Liver (tissue), 9 donors: ENCODE data around the gene HSFX2. TPM values are rescaled to one million over a fixed set of nuclear protein-coding genes. Genes with fewer than 3 reads are reported as not detected.
A peak's percentile ranks its signal among the peaks of the same experiment; 100 is the strongest.
"Not testable (repeated sequence)": the region's sequence is repeated elsewhere in the genome, so short reads cannot be mapped to it uniquely, and the experiment has no call there.

ENCODE experiments used
- DNase-seq: peaks from one replicate; pipeline ENCODE4 v3.0.0-alpha.2; 2017; ENCODE audit warnings: low spot score
- H3K27ac ChIP-seq, 2 donors: one replicate each; pipeline ENCODE4 v1.7.0; 2013; ENCODE audit warnings: inconsistent platforms in 2 of 2, low read length in 2 of 2, control low read depth in 1 of 2, low read depth in 1 of 2, mild to moderate bottlenecking in 1 of 2
- H3K27me3 ChIP-seq, 4 donors: one replicate each; pipeline versions ENCODE4 v1.6.1 to v1.7.0; 2013; ENCODE audit warnings: low read length in 3 of 4, inconsistent platforms in 1 of 4, mild to moderate bottlenecking in 1 of 4, moderate library complexity in 1 of 4; ENCODE audit not compliant: control insufficient read depth in 4 of 4, insufficient read depth in 4 of 4
- H3K36me3 ChIP-seq, 4 donors: one replicate each; pipeline versions ENCODE4 v1.6.1 to v1.7.0; 2013; ENCODE audit warnings: low read length in 3 of 4, mild to moderate bottlenecking in 3 of 4, low read depth in 1 of 4, moderate library complexity in 1 of 4; ENCODE audit not compliant: control insufficient read depth in 4 of 4, insufficient read depth in 3 of 4
- H3K4me1 ChIP-seq, 4 donors: one replicate each; pipeline versions ENCODE4 v1.6.1 to v1.7.0; 2013; ENCODE audit warnings: low read length in 3 of 4, mild to moderate bottlenecking in 3 of 4, moderate library complexity in 1 of 4; ENCODE audit not compliant: control insufficient read depth in 4 of 4, insufficient read depth in 4 of 4
- H3K4me3 ChIP-seq, 3 donors: one replicate each; pipeline versions ENCODE4 v1.6.1 to v1.7.0; 2013; ENCODE audit warnings: low read length in 3 of 3, control low read depth in 1 of 3, low read depth in 1 of 3, mild to moderate bottlenecking in 1 of 3
- H3K9ac ChIP-seq, 2 donors: one replicate each; pipeline ENCODE4 v1.7.0; 2013; ENCODE audit warnings: low read length in 2 of 2, mild to moderate bottlenecking in 2 of 2, moderate library complexity in 2 of 2, control low read depth in 1 of 2, low read depth in 1 of 2
- H3K9me3 ChIP-seq, 4 donors: one replicate each; pipeline versions ENCODE4 v1.6.1 to v1.7.0; 2013; ENCODE audit warnings: low read length in 3 of 4; ENCODE audit not compliant: control insufficient read depth in 4 of 4
- CTCF ChIP-seq: fragments of 150-350 bp; IDR thresholded peaks from 2 replicates; pipeline ENCODE4 v1.5.1; 2017; ENCODE audit warnings: improper control_type of control experiment, low read depth, low read length; ENCODE audit not compliant: missing input control
- EGR1 ChIP-seq, 2 donors: IDR thresholded peaks; 2 replicates each; pipeline ENCODE4 v1.6.1; 2016 to 2018; ENCODE audit warnings: antibody characterized with exemption in 2 of 2, low read depth in 2 of 2
- FOXA1 ChIP-seq: IDR thresholded peaks from 2 replicates; pipeline ENCODE4 v1.6.1; 2016; ENCODE audit warnings: antibody characterized with exemption
- FOXA2 ChIP-seq: IDR thresholded peaks from 2 replicates; pipeline ENCODE4 v1.6.1; 2016; ENCODE audit warnings: antibody characterized with exemption
- HNF4A ChIP-seq, 2 donors: conservative IDR thresholded peaks; 2 replicates each; pipeline ENCODE4 v1.6.1; 2016; ENCODE audit warnings: antibody characterized with exemption in 2 of 2, mild to moderate bottlenecking in 2 of 2
- HNF4G ChIP-seq: IDR thresholded peaks from 2 replicates; pipeline ENCODE4 v1.6.1; 2016; ENCODE audit warnings: antibody characterized with exemption
- JUND ChIP-seq, 2 donors: IDR thresholded peaks; 2 replicates each; pipeline ENCODE4 v1.6.1; 2016; ENCODE audit warnings: antibody characterized with exemption in 2 of 2
- NR2F2 ChIP-seq: IDR thresholded peaks from 2 replicates; pipeline ENCODE4 v1.6.1; 2016; ENCODE audit warnings: antibody characterized with exemption
- RAD21 ChIP-seq, 2 donors: IDR thresholded peaks; 2 replicates each; pipeline ENCODE4 v1.6.1; 2016; ENCODE audit warnings: antibody characterized with exemption in 2 of 2, mild to moderate bottlenecking in 2 of 2
- RXRA ChIP-seq, 2 donors: IDR thresholded peaks; 2 replicates each; pipeline ENCODE4 v1.6.1; 2017 to 2018; ENCODE audit warnings: antibody characterized with exemption in 2 of 2, mild to moderate bottlenecking in 1 of 2
- SP1 ChIP-seq: IDR thresholded peaks from 2 replicates; pipeline ENCODE4 v1.6.1; 2018; ENCODE audit warnings: antibody characterized with exemption, mild to moderate bottlenecking
- TAF1 ChIP-seq: conservative IDR thresholded peaks from 2 replicates; pipeline ENCODE4 v1.6.1; 2016; ENCODE audit warnings: antibody characterized with exemption, mild to moderate bottlenecking
- YY1 ChIP-seq: IDR thresholded peaks from 2 replicates; pipeline ENCODE4 v1.6.1; 2016; ENCODE audit warnings: antibody characterized with exemption, mild to moderate bottlenecking
- ZBTB33 ChIP-seq: IDR thresholded peaks from 2 replicates; pipeline ENCODE4 v1.6.1; 2016; ENCODE audit warnings: antibody characterized with exemption
- WGBS: extraction: QIAGEN DNeasy Blood & Tissue Kit; methylation state at CpG from one replicate; pipeline ENCODE4 v1.1.7; 2013; 5-methylcytosine and 5-hydroxymethylcytosine counted together
- polyA plus RNA-seq, 2 donors: library from polyadenylated mRNA; stranded (reverse) in 1 of 2; unstranded in 1 of 2; fragments of 200-250 nt in 1 of 2; fragments of >200 nt in 1 of 2; fragmentation: Nextera tagmentation in 1 of 2; extraction: Ambion mirVana in 1 of 2; gene quantifications; one replicate each; pipeline versions ENCODE4 v1.2.1 to v1.2.3, GENCODE V29; 2013 to 2015
- total RNA-seq, 2 donors: library from RNA; depleted of rRNA; stranded (reverse); fragments of >200 nt; gene quantifications; one replicate each; pipeline ENCODE4 v1.2.3, GENCODE V29; 2014
- TF ChIP-seq, protein P1 (sequence below): IDR thresholded peaks from 2 replicates; pipeline ENCODE4 v1.6.1; 2016; ENCODE audit warnings: antibody characterized with exemption, mild to moderate bottlenecking
- TF ChIP-seq, protein P2 (sequence below): IDR thresholded peaks from 2 replicates; pipeline ENCODE4 v1.6.1; 2016; ENCODE audit warnings: antibody characterized with exemption
- TF ChIP-seq, protein P3 (sequence below): IDR thresholded peaks from 2 replicates; pipeline ENCODE4 v1.6.1; 2016; ENCODE audit warnings: antibody characterized with exemption
- donor health status: healthy.
- donor health status: healthy.
- donor health status: healthy.
- donor health status: healthy.
- donor health status: healthy.

HSFX2 gene
- total and polyA plus RNA-seq, 4 donors: 0.09 to 0.20 (median 0.15) TPM; not detected in 1

GRCh38 chrX:149628768-149629167 is 33.7 kb upstream of the HSFX2 start:
- WGBS: 55% methylated on average over 2 of the region's 2 CpGs
- H3K4me3 ChIP-seq: no peak overlapping the region

GRCh38 chrX:149628280-149628679 is 33.2 kb upstream of the HSFX2 start:
- no peaks in the 10 kb centered on the region for H3K27me3 ChIP-seq
- H3K9ac ChIP-seq: no peak overlapping the region
- WGBS: 93% methylated on average over 3 of the region's 3 CpGs
- no peak for DNase-seq
- no peaks in the 10 kb centered on the region for H3K36me3 ChIP-seq
- H3K9me3 ChIP-seq: no peaks in the 10 kb centered on the region
- peaks cover 0 to 20% (median 7%) of the 10 kb centered on the region in 4 donors for H3K4me1 ChIP-seq
- no peak overlapping the region for H3K27ac ChIP-seq
- no peak overlapping the region for H3K4me3 ChIP-seq
- no peak for TF ChIP-seq HNF4G
- TF ChIP-seq JUND (IDR thresholded peaks at IDR 0.05): no peak
- TF ChIP-seq FOXA1: no peak
- no peak for TF ChIP-seq RXRA (IDR thresholded peaks at IDR 0.05)
- TF ChIP-seq, protein P1, sequence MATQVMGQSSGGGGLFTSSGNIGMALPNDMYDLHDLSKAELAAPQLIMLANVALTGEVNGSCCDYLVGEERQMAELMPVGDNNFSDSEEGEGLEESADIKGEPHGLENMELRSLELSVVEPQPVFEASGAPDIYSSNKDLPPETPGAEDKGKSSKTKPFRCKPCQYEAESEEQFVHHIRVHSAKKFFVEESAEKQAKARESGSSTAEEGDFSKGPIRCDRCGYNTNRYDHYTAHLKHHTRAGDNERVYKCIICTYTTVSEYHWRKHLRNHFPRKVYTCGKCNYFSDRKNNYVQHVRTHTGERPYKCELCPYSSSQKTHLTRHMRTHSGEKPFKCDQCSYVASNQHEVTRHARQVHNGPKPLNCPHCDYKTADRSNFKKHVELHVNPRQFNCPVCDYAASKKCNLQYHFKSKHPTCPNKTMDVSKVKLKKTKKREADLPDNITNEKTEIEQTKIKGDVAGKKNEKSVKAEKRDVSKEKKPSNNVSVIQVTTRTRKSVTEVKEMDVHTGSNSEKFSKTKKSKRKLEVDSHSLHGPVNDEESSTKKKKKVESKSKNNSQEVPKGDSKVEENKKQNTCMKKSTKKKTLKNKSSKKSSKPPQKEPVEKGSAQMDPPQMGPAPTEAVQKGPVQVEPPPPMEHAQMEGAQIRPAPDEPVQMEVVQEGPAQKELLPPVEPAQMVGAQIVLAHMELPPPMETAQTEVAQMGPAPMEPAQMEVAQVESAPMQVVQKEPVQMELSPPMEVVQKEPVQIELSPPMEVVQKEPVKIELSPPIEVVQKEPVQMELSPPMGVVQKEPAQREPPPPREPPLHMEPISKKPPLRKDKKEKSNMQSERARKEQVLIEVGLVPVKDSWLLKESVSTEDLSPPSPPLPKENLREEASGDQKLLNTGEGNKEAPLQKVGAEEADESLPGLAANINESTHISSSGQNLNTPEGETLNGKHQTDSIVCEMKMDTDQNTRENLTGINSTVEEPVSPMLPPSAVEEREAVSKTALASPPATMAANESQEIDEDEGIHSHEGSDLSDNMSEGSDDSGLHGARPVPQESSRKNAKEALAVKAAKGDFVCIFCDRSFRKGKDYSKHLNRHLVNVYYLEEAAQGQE: no peak
- no peak for TF ChIP-seq CTCF
- no peak for TF ChIP-seq FOXA2
- TF ChIP-seq NR2F2: no peak
- no peak for TF ChIP-seq ZBTB33
- TF ChIP-seq HNF4A (conservative IDR thresholded peaks at IDR 0.05): no peak
- TF ChIP-seq, protein P2, sequence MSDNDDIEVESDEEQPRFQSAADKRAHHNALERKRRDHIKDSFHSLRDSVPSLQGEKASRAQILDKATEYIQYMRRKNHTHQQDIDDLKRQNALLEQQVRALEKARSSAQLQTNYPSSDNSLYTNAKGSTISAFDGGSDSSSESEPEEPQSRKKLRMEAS: no peak
- no peak for TF ChIP-seq EGR1 (IDR thresholded peaks at IDR 0.05; ENCODE audit: low read depth in 2 of 2)
- no peak for TF ChIP-seq SP1
- no peak for TF ChIP-seq YY1
- TF ChIP-seq RAD21 (IDR thresholded peaks at IDR 0.05): no peak
- TF ChIP-seq TAF1: no peak
- TF ChIP-seq, protein P3, sequence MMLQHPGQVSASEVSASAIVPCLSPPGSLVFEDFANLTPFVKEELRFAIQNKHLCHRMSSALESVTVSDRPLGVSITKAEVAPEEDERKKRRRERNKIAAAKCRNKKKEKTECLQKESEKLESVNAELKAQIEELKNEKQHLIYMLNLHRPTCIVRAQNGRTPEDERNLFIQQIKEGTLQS: no peak

More at GRCh38 chrX:149628768-149629167, 33.7 kb upstream of the HSFX2 start:
- Histone ChIP-seq H3K36me3 (no peaks in the 10 kb centered on the region), H3K9me3 (no peaks in the 10 kb centered on the region), H3K4me1 (peaks cover 0 to 20% (median 7%) of the 10 kb centered on the region in 4 donors), H3K9ac (no peak overlapping the region), H3K27me3 (no peaks in the 10 kb centered on the region), H3K27ac (no peak overlapping the region)
- TF ChIP-seq HNF4A (conservative IDR thresholded peaks at IDR 0.05) (peak in 1 of 2 donors; percentile 12), SP1 (no peak)
- no peak for DNase-seq

DNA sequence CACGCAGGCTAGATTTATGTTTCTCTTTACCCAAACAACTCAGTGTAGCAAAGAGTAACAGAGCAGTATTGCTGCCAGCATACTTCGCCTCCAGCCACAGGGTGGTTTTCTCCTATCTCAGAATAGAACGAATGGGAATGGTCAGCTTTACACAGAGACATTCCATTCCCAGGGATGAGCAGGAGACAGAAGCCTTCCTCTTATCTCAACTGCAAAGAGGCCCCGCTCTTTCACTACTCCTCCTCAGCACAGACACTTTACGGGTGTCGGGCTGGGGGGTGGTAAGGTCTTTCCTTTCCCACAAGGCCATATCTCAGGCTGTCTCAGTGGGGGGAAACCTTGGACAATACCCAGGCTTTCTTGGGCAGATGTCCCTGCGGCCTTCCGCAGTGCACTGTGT is 31.7 kb upstream of the HSFX2 start:
- not testable (repeated sequence) for H3K4me3 ChIP-seq, H3K9me3 ChIP-seq, H3K36me3 ChIP-seq, H3K27ac ChIP-seq, DNase-seq, H3K9ac ChIP-seq, H3K27me3 ChIP-seq
- 74% methylated on average over 8 of the region's 8 CpGs for WGBS
- peaks cover 0 to 17% (median 7%) of the 10 kb centered on the region in 4 donors for H3K4me1 ChIP-seq

GRCh38 chrX:149619662-149620061 is 24.5 kb upstream of the HSFX2 start:
- not testable (repeated sequence) for H3K4me1 ChIP-seq, H3K27me3 ChIP-seq, H3K9ac ChIP-seq, H3K27ac ChIP-seq, DNase-seq, H3K9me3 ChIP-seq, H3K36me3 ChIP-seq, H3K4me3 ChIP-seq
- WGBS: no CpG with 5 or more reads among the region's 1 CpG
